Measurements from ENCODE around the gene ANKRD31.
"Not testable (repeated sequence)": the region's sequence is repeated elsewhere in the genome, so short reads cannot be mapped to it uniquely, and the experiment has no call there.

Gene ANKRD31

DNA sequence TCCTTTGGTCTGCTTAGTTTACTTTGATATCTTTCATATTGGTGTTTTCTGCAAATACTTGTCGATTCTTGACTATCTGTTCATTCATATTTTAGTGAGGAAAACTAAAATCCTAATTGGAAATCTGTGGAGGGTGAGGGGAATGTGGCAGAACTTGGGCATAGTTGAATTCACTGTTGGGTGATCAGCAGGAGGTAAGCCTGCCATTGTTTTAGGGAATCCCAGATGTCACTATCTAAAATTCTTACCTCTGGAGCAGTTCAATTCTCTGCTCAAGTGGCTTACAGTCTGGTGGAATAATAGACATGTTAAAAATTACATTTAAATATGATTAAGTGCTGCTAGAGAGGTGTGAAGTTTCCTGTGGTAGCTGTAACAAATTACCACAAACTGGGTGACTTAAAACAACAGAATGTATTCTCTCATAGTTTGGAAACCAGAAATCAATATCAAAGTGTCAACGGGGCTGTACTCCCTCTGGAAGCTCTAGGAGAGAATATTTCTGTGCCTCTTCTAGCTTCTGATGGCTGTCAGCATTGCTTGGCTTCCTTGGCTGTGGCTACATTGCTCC lies 94.0 kb downstream of the ANKRD31 start:
- H3K27ac ChIP-seq = no peak overlapping the region
- no peaks in the 10 kb centered on the region for H3K9me3 ChIP-seq (ENCODE audit: severe bottlenecking)
- TF ChIP-seq, protein P1, sequence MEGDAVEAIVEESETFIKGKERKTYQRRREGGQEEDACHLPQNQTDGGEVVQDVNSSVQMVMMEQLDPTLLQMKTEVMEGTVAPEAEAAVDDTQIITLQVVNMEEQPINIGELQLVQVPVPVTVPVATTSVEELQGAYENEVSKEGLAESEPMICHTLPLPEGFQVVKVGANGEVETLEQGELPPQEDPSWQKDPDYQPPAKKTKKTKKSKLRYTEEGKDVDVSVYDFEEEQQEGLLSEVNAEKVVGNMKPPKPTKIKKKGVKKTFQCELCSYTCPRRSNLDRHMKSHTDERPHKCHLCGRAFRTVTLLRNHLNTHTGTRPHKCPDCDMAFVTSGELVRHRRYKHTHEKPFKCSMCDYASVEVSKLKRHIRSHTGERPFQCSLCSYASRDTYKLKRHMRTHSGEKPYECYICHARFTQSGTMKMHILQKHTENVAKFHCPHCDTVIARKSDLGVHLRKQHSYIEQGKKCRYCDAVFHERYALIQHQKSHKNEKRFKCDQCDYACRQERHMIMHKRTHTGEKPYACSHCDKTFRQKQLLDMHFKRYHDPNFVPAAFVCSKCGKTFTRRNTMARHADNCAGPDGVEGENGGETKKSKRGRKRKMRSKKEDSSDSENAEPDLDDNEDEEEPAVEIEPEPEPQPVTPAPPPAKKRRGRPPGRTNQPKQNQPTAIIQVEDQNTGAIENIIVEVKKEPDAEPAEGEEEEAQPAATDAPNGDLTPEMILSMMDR (IDR thresholded peaks at IDR 0.05; ENCODE audit: low read depth, low read length) = no peak

DNA sequence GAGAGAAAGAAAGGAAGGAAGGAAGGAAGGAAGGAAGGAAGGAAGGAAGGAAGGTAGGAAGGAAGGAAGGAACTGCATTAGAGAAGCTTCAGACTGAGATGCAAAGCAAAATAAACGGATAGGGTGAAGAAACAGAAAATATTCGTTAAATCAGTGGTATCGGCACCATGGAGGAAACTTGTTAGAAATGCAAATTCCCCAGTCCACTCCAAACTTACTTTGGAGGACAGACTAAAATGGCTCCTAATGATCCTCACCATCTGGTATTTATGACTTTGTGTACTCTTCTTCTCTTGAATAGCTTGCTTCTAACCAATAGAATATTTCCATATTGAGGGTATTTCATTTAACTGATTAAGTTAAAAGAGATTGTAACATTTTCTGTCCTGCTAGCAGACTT lies 96.4 kb downstream of the ANKRD31 start:
- H3K9me3 ChIP-seq (ENCODE audit: severe bottlenecking) = peaks cover 5% of the 10 kb centered on the region
- H3K27ac ChIP-seq = no peak overlapping the region
- H3K4me3 ChIP-seq (ENCODE audit: low read depth, low read length) = no peak overlapping the region
- H3K36me3 ChIP-seq = no peaks in the 10 kb centered on the region
- no peaks in the 10 kb centered on the region for H3K27me3 ChIP-seq (ENCODE audit: insufficient read depth, low read depth, severe bottlenecking)
- TF ChIP-seq, protein P1 (IDR thresholded peaks at IDR 0.05; ENCODE audit: low read depth, low read length) = no peak
- no peak for DNase-seq

More for the DNA sequence above, 94.0 kb downstream of the ANKRD31 start:
- H3K36me3 ChIP-seq = no peaks in the 10 kb centered on the region
- H3K4me3 ChIP-seq (ENCODE audit: low read depth, low read length) = no peak overlapping the region
- no peak for DNase-seq
- no peaks in the 10 kb centered on the region for H3K27me3 ChIP-seq (ENCODE audit: insufficient read depth, low read depth, severe bottlenecking)

DNA sequence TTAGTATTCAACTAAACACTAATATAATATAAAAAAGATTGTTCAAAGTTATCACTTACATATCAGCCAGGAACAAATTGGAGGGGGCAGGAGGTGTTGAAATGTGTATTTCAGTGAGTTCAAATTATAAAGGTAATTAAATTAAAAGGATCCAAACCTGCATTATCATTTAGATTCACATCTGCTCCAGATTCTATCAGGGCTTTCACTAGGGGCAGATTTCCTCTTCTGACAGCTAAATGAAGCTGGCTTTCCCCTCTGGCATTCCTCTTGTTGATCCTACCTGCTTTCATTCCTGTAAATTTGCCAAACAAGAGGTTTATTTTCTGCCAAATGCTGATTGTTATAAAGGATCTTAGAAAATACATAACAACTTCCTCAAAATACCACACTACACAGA lies 98.0 kb downstream of the ANKRD31 start:
- TF ChIP-seq, protein P1 (IDR thresholded peaks at IDR 0.05; ENCODE audit: low read depth, low read length) = no peak
- Histone ChIP-seq H3K27me3 (ENCODE audit: insufficient read depth, low read depth, severe bottlenecking) (no peaks in the 10 kb centered on the region), H3K36me3 (no peaks in the 10 kb centered on the region), H3K9me3 (ENCODE audit: severe bottlenecking) (peaks cover 5% of the 10 kb centered on the region), H3K4me3 (ENCODE audit: low read depth, low read length) (no peak overlapping the region), H3K27ac (no peak overlapping the region)
- no peak for DNase-seq

DNA sequence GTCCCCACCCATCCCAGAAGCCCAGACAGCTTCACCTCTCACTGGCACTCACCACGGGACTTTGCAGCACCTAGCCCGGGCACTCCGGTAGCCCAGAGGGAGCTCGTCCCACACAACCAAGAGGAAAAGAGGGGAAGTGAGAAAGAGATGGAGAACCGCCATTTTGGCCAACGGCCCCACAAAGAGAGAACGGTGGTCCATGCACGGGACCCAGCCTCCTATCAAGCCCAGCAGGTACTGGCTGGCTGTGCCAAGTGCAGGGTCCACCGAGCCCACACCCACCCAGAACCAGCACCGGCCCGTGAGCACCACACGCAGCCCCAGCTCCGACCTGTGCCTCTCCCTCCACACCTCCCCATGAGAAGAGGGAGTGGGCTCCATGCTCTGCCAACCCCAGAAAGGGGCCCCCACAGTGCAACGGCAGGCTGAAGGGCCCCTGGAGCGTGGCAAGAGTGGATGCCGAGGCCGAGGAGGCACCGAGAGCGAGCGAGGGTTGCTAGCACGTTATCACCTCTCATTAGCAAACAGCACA lies 105.8 kb downstream of the ANKRD31 start:
- Histone ChIP-seq H3K27me3 (ENCODE audit: insufficient read depth, low read depth, severe bottlenecking) (no peaks in the 10 kb centered on the region), H3K9me3 (ENCODE audit: severe bottlenecking) (peaks cover 8% of the 10 kb centered on the region), H3K27ac (no peak overlapping the region), H3K36me3 (no peaks in the 10 kb centered on the region), H3K4me3 (ENCODE audit: low read depth, low read length) (no peak overlapping the region)
- TF ChIP-seq, protein P1 (IDR thresholded peaks at IDR 0.05; ENCODE audit: low read depth, low read length) = no peak
- DNase-seq = no peak

DNA sequence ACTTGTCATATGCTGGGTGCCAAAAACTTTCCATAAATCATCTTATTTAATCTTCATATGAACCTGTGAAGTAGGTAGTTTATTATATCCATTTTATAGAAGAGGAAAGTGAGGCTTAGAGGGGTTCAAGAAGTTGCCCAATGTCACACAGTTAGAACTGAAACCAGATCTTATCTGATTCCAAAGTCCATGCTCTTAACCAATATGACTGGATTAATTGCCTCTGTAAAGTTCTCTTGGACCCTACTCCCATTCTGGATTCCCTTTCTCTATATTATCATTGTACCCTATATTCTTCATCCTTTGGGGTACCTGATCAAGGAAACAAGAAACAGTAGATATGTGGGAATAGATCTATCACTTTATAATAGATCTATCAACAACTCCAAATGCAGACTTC lies 119.8 kb downstream of the ANKRD31 start:
- no peak for DNase-seq
- TF ChIP-seq, protein P1 (IDR thresholded peaks at IDR 0.05; ENCODE audit: low read depth, low read length) = no peak
- no peak overlapping the region for H3K27ac ChIP-seq
- H3K36me3 ChIP-seq = no peaks in the 10 kb centered on the region
- H3K4me3 ChIP-seq (ENCODE audit: low read depth, low read length) = no peak overlapping the region
- no peaks in the 10 kb centered on the region for H3K27me3 ChIP-seq (ENCODE audit: insufficient read depth, low read depth, severe bottlenecking)
- no peaks in the 10 kb centered on the region for H3K9me3 ChIP-seq (ENCODE audit: severe bottlenecking)

DNA sequence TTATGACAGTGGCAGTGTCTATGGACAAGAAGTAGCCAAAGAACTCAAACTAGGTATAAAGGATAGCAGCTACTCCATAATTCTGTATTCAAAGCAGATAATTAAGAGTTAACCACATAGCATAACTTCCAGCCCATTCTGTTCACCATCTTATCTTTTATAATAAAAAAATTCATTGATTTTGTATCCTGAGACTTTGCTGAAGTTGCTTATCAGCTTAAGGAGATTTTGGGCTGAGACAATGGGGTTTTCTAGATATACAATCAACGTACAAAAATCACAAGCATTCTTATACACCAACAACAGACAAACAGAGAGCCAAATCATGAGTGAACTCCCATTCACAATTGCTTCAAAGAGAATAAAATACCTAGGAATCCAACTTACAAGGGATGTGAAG lies 122.4 kb downstream of the ANKRD31 start:
- not testable (repeated sequence) for H3K36me3 ChIP-seq, DNase-seq

More for the DNA sequence above, 122.4 kb downstream of the ANKRD31 start:
- not testable (repeated sequence) for H3K4me3 ChIP-seq (ENCODE audit: low read depth, low read length); H3K27ac ChIP-seq; H3K9me3 ChIP-seq (ENCODE audit: severe bottlenecking); H3K27me3 ChIP-seq (ENCODE audit: insufficient read depth, low read depth, severe bottlenecking)
